ENCODE results near the gene GPR132. TPM values are rescaled to one million over a fixed set of nuclear protein-coding genes. Genes with fewer than 3 reads are reported as not detected.

Gene GPR132
- total and polyA plus RNA-seq, 2 of the 8 experiments (the other 6 are each of a cell fraction or from before 2014, with no cell fraction given), result 0.11 TPM; not detected in 1

DNA sequence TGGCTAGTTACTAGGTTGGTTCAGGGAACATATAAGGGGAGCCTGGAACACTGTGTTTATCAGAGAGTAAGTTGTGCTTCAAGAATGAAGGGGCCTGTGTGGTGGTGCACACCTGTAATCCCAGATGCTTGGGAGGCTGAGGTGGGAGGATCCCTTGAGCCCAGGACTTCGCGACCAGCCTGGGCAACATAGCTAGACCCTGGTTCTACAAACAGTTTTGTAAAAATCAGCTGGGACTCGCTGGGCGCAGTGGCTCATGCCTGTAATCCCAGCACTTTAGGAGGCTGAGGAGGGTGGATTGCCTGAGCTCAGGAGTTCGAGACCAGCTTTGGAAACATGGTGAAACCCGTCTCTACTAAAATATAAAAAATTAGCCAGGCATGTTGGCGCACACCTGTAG is 42.1 kb upstream of the GPR132 start:
- Histone ChIP-seq H3K36me3 (ENCODE audit: control insufficient read depth in 2 of 4, insufficient read depth in 4 of 4, low read length in 3 of 4) (no peaks in the 10 kb centered on the region), H3K4me3 (ENCODE audit: extremely low read depth in 1 of 4, insufficient read depth in 2 of 4, low read depth in 3 of 4, low read length in 4 of 4) (no peak overlapping the region), H2BK12ac (ENCODE audit: low read depth, low read length) (no peak overlapping the region), H3K4me2 (ENCODE audit: insufficient read depth in 1 of 2, low read depth in 2 of 2, low read length in 2 of 2) (no peak overlapping the region), H3K23ac (ENCODE audit: insufficient read length) (no peak overlapping the region), H2AFZ (ENCODE audit: low read length) (no peak overlapping the region), H4K20me1 (replicated peaks in 1 of 2; ENCODE audit: control insufficient read depth in 1 of 2, insufficient read depth in 2 of 2, low read length in 2 of 2) (no peaks in the 10 kb centered on the region), H3K14ac (ENCODE audit: insufficient read length) (no peak overlapping the region), H3K79me1 (ENCODE audit: low read depth, low read length) (no peaks in the 10 kb centered on the region), H3K23me2 (ENCODE audit: low read depth, low read length) (no peaks in the 10 kb centered on the region), H4K91ac (replicated peaks; ENCODE audit: insufficient read length, low read length) (no peak overlapping the region), H3K18ac (ENCODE audit: extremely low read depth, low read length) (no peak overlapping the region), H3K79me2 (ENCODE audit: control insufficient read depth in 1 of 2, insufficient read depth in 2 of 2, low read length in 2 of 2) (no peaks in the 10 kb centered on the region), H3K27me3 (replicated peaks in 1 of 4; ENCODE audit: control insufficient read depth in 3 of 4, extremely low read depth in 1 of 4, insufficient read depth in 3 of 4, low read length in 3 of 4) (no peaks in the 10 kb centered on the region; a peak in 1 of 7 replicates), H3K4ac (replicated peaks; ENCODE audit: insufficient read length, low read depth, low read length) (no peak overlapping the region), H3K56ac (replicated peaks; ENCODE audit: insufficient read length, low read depth, low read length) (no peak overlapping the region), H4K5ac (ENCODE audit: insufficient read length, low read depth, low read length) (no peak overlapping the region), H2BK120ac (replicated peaks; ENCODE audit: low read depth, low read length) (no peak overlapping the region), H2BK15ac (ENCODE audit: low read length) (no peak overlapping the region), H3K9me3 (ENCODE audit: insufficient read depth in 2 of 2, low read depth in 1 of 2, low read length in 1 of 2) (peaks cover 0 to 6% of the 10 kb centered on the region in 2 experiments; a peak in 2 of 4 replicates), H3K4me1 (replicated peaks in 1 of 4; ENCODE audit: control insufficient read depth in 3 of 4, insufficient read depth in 4 of 4, low read length in 3 of 4) (no peaks in the 10 kb centered on the region), H2BK5ac (ENCODE audit: low read depth, low read length) (no peak overlapping the region), H3K27ac (ENCODE audit: low read depth, low read length) (no peak overlapping the region), H3K9ac (replicated peaks in 1 of 4; ENCODE audit: extremely low read depth in 1 of 4, low read depth in 3 of 4, low read length in 3 of 4) (no peak overlapping the region), H2AK5ac (ENCODE audit: low read depth, low read length) (no peak overlapping the region), H2BK20ac (ENCODE audit: low read length) (no peak overlapping the region), H4K8ac (ENCODE audit: extremely low read depth, insufficient read depth, low read length) (no peak overlapping the region)
- TF ChIP-seq SUZ12 (IDR thresholded peaks at IDR 0.05; ENCODE audit: low read length) (no peak), TAF7 (optimal IDR thresholded peaks at IDR 0.05; ENCODE audit: borderline replicate concordance, low read depth, low read length) (no peak), POU5F1 (IDR thresholded peaks at IDR 0.05; ENCODE audit: low read depth, low read length) (no peak), ASH2L (IDR thresholded peaks at IDR 0.05; ENCODE audit: low read length) (no peak), BCL11A (IDR thresholded peaks at IDR 0.05; ENCODE audit: low read depth in 2 of 2, low read length in 2 of 2) (no peak), NRF1 (IDR thresholded peaks at IDR 0.05; ENCODE audit: low read depth, low read length) (no peak), FOSL1 (IDR thresholded peaks at IDR 0.05; ENCODE audit: insufficient read depth, low read depth, low read length) (no peak), SIX5 (IDR thresholded peaks at IDR 0.05; ENCODE audit: low read depth, low read length) (no peak), BACH1 (IDR thresholded peaks at IDR 0.05; ENCODE audit: low read length) (no peak), CHD1 (IDR thresholded peaks at IDR 0.05; ENCODE audit: low read depth, low read length) (no peak), CBX5 (IDR thresholded peaks at IDR 0.05; ENCODE audit: low read depth, low read length) (no peak), TCF12 (IDR thresholded peaks at IDR 0.05; ENCODE audit: low read depth, low read length) (no peak), YY1 (IDR thresholded peaks at IDR 0.05; ENCODE audit: low read depth, low read length) (no peak), BRCA1 (IDR thresholded peaks at IDR 0.05; ENCODE audit: low read depth, low read length) (no peak)
- FAIRE-seq (no peak), DNase-seq (ENCODE audit: low read depth in 1 of 2, low spot score in 2 of 2) (no peak)
- WGBS, 2 experiments (ENCODE audit: extremely low coverage in 1 of 2, insufficient coverage in 1 of 2, insufficient read length in 1 of 2, insufficient replicate concordance in 2 of 2, low coverage in 1 of 2, low lambda C conversion rate in 2 of 2, missing lambda C conversion rate in 1 of 2), result 86% methylated on average over 7 of the region's 7 CpGs; no CpG with 5 or more reads in 1 of the 2 experiments
- POLR2A ChIA-PET (ENCODE audit: partially characterized antibody), result no interaction called here
- CTCF ChIA-PET (ENCODE audit: partially characterized antibody), result interaction anchor here (0.8 to 1.2 kb wide), 3 partner anchors 10 to 211 kb away, joined by 3 read pairs; no protein-coding TSS in a partner anchor

All from H1 (cell line).